ENCODE results near the gene NHS. TPM values are rescaled to one million over a fixed set of nuclear protein-coding genes. Genes with fewer than 3 reads are reported as not detected.

Gene NHS
- polyA plus RNA-seq, 1 donor (not counting 4 experiments of a cell fraction or from before 2014, with no cell fraction given): 5.4 TPM

- H3K4me1 ChIP-seq (ENCODE audit: control insufficient read depth, extremely low read depth, insufficient read depth, low read length): peaks cover 3% of the 10 kb centered on the region
- no peak overlapping the region for H3K4me2 ChIP-seq (ENCODE audit: control insufficient read depth, extremely low read depth, insufficient read depth, low read depth, low read length)
- no peak overlapping the region for H2AFZ ChIP-seq (ENCODE audit: control insufficient read depth, low read length)
- peaks cover 0 to 1% of the 10 kb centered on the region in 2 experiments for H3K36me3 ChIP-seq (ENCODE audit: control insufficient read depth in 2 of 2, extremely low read depth in 1 of 2, insufficient read depth in 2 of 2, low read length in 2 of 2)
- H3K9me3 ChIP-seq (ENCODE audit: control insufficient read depth, low read depth, low read length): no peaks in the 10 kb centered on the region
- H3K9me1 ChIP-seq (ENCODE audit: control insufficient read depth, extremely low read depth, insufficient read depth, low read length): no peaks in the 10 kb centered on the region
- H3K27me3 ChIP-seq (ENCODE audit: control insufficient read depth, extremely low read depth, insufficient read depth, low read length): no peaks in the 10 kb centered on the region
- no peak overlapping the region for H3K27ac ChIP-seq (ENCODE audit: control insufficient read depth, insufficient read depth, low read length)
- dilution Hi-C loops (cut with MboI; ENCODE audit: extremely low pct_ligation_motif_present, low sequenced_read_pairs): no loop called here
- H3K4me3 ChIP-seq (ENCODE audit: control insufficient read depth in 2 of 3, extremely low read depth in 1 of 3, insufficient read depth in 2 of 3, low read depth in 1 of 3, low read length in 3 of 3): no peak overlapping the region
- no peaks in the 10 kb centered on the region for H4K20me1 ChIP-seq (ENCODE audit: control insufficient read depth, extremely low read depth, insufficient read depth, low read length)
- FAIRE-seq (no peak), DNase-seq (ENCODE audit: low read depth, low spot score) (no peak)
- H3K9ac ChIP-seq (ENCODE audit: control insufficient read depth, extremely low read depth, insufficient read depth, low read length): no peak overlapping the region
- TF ChIP-seq CTCF (optimal IDR thresholded peaks at IDR 0.05 in 1 of 3, IDR thresholded peaks at IDR 0.05 in 1 of 3, conservative IDR thresholded peaks at IDR 0.05 in 1 of 3; ENCODE audit: extremely low read depth in 1 of 3, insufficient read depth in 2 of 3, low read length in 3 of 3): no peak
- H3K79me2 ChIP-seq (ENCODE audit: control insufficient read depth, insufficient read depth, low read length): peaks cover 1% of the 10 kb centered on the region
Measured at GRCh38 chrX:17566740-17567139, 191.7 kb downstream of the NHS start.

- Histone ChIP-seq H3K79me2 (ENCODE audit: control insufficient read depth, insufficient read depth, low read length) (no peaks in the 10 kb centered on the region), H3K36me3 (ENCODE audit: control insufficient read depth in 2 of 2, extremely low read depth in 1 of 2, insufficient read depth in 2 of 2, low read length in 2 of 2) (peaks cover 0 to 1% of the 10 kb centered on the region in 2 experiments), H4K20me1 (ENCODE audit: control insufficient read depth, extremely low read depth, insufficient read depth, low read length) (no peaks in the 10 kb centered on the region), H3K9ac (ENCODE audit: control insufficient read depth, extremely low read depth, insufficient read depth, low read length) (no peak overlapping the region), H3K4me2 (ENCODE audit: control insufficient read depth, extremely low read depth, insufficient read depth, low read depth, low read length) (no peak overlapping the region), H3K27ac (ENCODE audit: control insufficient read depth, insufficient read depth, low read length) (no peak overlapping the region), H3K9me1 (ENCODE audit: control insufficient read depth, extremely low read depth, insufficient read depth, low read length) (no peaks in the 10 kb centered on the region), H3K4me3 (ENCODE audit: control insufficient read depth in 2 of 3, extremely low read depth in 1 of 3, insufficient read depth in 2 of 3, low read depth in 1 of 3, low read length in 3 of 3) (no peak overlapping the region), H3K27me3 (ENCODE audit: control insufficient read depth, extremely low read depth, insufficient read depth, low read length) (no peaks in the 10 kb centered on the region), H2AFZ (ENCODE audit: control insufficient read depth, low read length) (no peak overlapping the region), H3K9me3 (ENCODE audit: control insufficient read depth, low read depth, low read length) (no peaks in the 10 kb centered on the region), H3K4me1 (ENCODE audit: control insufficient read depth, extremely low read depth, insufficient read depth, low read length) (peaks cover 3% of the 10 kb centered on the region)
- DNase-seq (ENCODE audit: low read depth, low spot score): no peak
- TF ChIP-seq EZH2 (IDR thresholded peaks at IDR 0.05; ENCODE audit: low read length) (no peak), CTCF (optimal IDR thresholded peaks at IDR 0.05 in 1 of 3, IDR thresholded peaks at IDR 0.05 in 1 of 3, conservative IDR thresholded peaks at IDR 0.05 in 1 of 3; ENCODE audit: extremely low read depth in 1 of 3, insufficient read depth in 2 of 3, low read length in 3 of 3) (no peak)
- dilution Hi-C loops (cut with MboI; ENCODE audit: extremely low pct_ligation_motif_present, low sequenced_read_pairs): no loop called here
- no peak for FAIRE-seq
Measured at GRCh38 chrX:17567187-17567586, 192.2 kb downstream of the NHS start.
